AG04450 (cell line): ENCODE data around the gene TCTN1. TPM values are rescaled to one million over a fixed set of nuclear protein-coding genes. Genes with fewer than 3 reads are reported as not detected.

ENCODE experiments used
- CTCF ChIA-PET: fragments of 300-600, 350-600 bp; formaldehyde crosslinking; extraction: SDS; loops from one replicate; lab custom pipeline; 2022; ENCODE audit warnings: antibody characterized with exemption, inconsistent platforms; lab: Charles Lee
- POLR2A ChIA-PET: fragments of 350-600 bp; formaldehyde crosslinking; extraction: SDS; loops from one replicate; lab custom pipeline; 2021; ENCODE audit warnings: antibody characterized with exemption, inconsistent platforms; lab: Yijun Ruan, JAX
- DNase-seq: peaks from one replicate; pipeline ENCODE4 v3.0.0-alpha.2; 2011; ENCODE audit warnings: low read depth, low spot score
- H3K27ac ChIP-seq: one replicate; pipeline ENCODE4 v1.5.1; 2012; ENCODE audit warnings: low read depth, low read length, control low read depth
- H3K27me3 ChIP-seq: one replicate; pipeline ENCODE4 v1.6.0; 2012; ENCODE audit warnings: low read length; ENCODE audit not compliant: control insufficient read depth, insufficient read depth
- H3K4me3 ChIP-seq: 2 replicates; pipeline ENCODE4 v1.5.1; 2011; ENCODE audit warnings: mild to moderate bottlenecking, low read depth, low read length, control low read depth
- H3K9me3 ChIP-seq: 2 replicates; pipeline ENCODE4 v1.5.1; 2012; ENCODE audit warnings: low read length; ENCODE audit not compliant: control insufficient read depth, insufficient read depth
- polyA plus RNA-seq: library from polyadenylated mRNA; depleted of rRNA; stranded (reverse); fragments of >200 nt; gene quantifications from 2 replicates; pipeline ENCODE4 v1.2.3, GENCODE V29; 2011
- TF ChIP-seq, protein P1 (sequence below): IDR thresholded peaks from 2 replicates; pipeline ENCODE4 v1.5.1; 2011; ENCODE audit warnings: low read depth, low read length, control low read depth, inconsistent platforms

Gene TCTN1
- polyA plus RNA-seq, 1 experiment: 35.4 TPM

DNA sequence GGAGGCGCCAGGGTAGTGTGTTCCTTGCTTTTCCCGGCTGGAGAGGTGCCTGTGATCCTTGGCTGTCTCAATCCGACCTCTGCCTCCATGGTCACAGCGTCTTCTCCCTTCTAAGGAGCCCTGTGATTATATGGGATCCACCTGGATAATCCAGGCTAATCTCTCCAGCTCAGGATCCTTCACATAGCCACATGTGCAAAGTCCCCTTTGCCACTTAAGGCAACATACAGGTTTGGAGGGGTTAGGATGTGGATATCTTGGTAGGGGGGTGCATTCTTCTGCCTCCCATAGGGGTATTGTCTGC lies 76.2 kb downstream of the TCTN1 start:
- TF ChIP-seq, protein P1, sequence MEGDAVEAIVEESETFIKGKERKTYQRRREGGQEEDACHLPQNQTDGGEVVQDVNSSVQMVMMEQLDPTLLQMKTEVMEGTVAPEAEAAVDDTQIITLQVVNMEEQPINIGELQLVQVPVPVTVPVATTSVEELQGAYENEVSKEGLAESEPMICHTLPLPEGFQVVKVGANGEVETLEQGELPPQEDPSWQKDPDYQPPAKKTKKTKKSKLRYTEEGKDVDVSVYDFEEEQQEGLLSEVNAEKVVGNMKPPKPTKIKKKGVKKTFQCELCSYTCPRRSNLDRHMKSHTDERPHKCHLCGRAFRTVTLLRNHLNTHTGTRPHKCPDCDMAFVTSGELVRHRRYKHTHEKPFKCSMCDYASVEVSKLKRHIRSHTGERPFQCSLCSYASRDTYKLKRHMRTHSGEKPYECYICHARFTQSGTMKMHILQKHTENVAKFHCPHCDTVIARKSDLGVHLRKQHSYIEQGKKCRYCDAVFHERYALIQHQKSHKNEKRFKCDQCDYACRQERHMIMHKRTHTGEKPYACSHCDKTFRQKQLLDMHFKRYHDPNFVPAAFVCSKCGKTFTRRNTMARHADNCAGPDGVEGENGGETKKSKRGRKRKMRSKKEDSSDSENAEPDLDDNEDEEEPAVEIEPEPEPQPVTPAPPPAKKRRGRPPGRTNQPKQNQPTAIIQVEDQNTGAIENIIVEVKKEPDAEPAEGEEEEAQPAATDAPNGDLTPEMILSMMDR: no peak
- POLR2A ChIA-PET: no interaction called here
- DNase-seq: no peak
- CTCF ChIA-PET: no interaction called here
- H3K27me3 ChIP-seq: peaks cover 13% of the 10 kb centered on the region
- no peak overlapping the region for H3K27ac ChIP-seq
- no peak overlapping the region for H3K4me3 ChIP-seq
- peaks cover 2% of the 10 kb centered on the region; the same call in 1 of the 2 replicates for H3K9me3 ChIP-seq

DNA sequence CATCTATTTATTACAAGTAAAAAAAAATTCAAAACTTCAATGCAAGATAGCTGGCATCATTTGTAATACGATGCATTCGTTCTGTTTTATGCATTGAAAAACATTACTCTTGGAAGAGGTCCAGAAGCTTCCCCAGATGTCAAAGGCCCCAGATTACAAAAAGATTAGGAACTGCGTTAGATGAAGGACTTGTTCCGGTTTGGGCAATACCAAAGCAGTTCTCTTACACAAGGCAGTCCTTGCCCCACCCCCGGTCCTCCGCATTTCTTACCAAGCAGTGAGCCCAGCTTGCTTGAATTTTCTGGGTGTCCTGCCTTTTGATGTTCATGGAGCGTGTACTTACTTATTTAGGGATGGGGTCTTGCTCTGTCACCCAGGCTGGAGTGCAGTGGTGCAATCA lies 79.8 kb downstream of the TCTN1 start:
- DNase-seq: no peak
- Histone ChIP-seq H3K27ac (no peak overlapping the region), H3K9me3 (no peaks in the 10 kb centered on the region; the same call in 1 of the 2 replicates), H3K4me3 (no peak overlapping the region), H3K27me3 (no peaks in the 10 kb centered on the region)
- ChIA-PET POLR2A (no interaction called here), CTCF (no interaction called here)
- TF ChIP-seq, protein P1: no peak

DNA sequence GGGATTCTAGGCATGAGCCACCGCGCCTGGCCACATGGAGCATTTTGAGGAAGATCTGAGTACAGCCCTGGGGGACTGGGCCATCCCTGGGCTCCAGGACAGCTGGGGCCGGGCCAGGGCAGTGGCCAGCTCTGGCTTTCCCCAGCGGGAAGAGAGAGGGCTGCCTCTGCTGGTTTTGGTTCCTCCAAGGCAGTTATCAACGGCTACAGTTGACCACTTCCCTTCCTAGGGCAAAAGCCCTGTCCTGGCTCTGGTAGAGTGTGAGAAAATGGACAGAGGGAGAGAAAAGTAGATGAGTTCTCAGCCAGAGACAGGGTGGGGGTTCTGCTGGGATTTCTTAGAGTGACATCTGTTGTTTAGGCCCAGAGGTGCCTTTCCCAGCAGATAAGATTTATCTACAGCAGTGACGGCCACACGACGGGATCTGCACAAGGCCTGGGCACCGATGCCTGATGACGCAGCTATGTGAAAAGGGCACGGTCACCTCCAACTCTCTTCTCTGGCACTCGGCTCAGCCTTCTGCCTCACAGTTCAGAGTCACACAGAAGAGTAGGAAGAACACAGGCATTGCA lies 80.5 kb downstream of the TCTN1 start:
- Histone ChIP-seq H3K27me3 (no peaks in the 10 kb centered on the region), H3K9me3 (no peaks in the 10 kb centered on the region; the same call in 1 of the 2 replicates), H3K27ac (no peak overlapping the region), H3K4me3 (no peak overlapping the region)
- no peak for DNase-seq
- ChIA-PET CTCF (no interaction called here), POLR2A (no interaction called here)
- TF ChIP-seq, protein P1: no peak

DNA sequence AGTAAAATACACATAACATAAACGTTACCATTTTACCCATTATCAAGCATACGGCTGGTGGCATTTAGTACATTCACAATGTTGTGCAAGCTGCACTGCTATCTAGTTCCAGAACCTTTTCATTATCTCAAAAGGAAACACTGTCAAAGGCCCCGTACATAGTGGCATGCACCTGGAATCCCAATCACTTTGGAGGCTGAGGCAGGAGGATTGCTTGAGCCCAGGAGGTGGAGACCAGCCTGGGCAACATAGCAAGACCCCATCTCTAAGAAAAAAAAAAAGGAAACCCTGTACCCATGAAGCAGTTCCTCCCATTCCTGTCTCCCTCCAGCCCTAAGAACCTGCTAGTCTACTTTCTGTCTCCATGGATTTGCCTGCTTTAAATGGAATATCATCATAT lies 82.4 kb downstream of the TCTN1 start:
- Histone ChIP-seq H3K27ac (no peak overlapping the region), H3K27me3 (no peaks in the 10 kb centered on the region), H3K9me3 (no peaks in the 10 kb centered on the region; the same call in 1 of the 2 replicates), H3K4me3 (no peak overlapping the region)
- no peak for DNase-seq
- TF ChIP-seq, protein P1: no peak
- ChIA-PET CTCF (no interaction called here), POLR2A (no interaction called here)

DNA sequence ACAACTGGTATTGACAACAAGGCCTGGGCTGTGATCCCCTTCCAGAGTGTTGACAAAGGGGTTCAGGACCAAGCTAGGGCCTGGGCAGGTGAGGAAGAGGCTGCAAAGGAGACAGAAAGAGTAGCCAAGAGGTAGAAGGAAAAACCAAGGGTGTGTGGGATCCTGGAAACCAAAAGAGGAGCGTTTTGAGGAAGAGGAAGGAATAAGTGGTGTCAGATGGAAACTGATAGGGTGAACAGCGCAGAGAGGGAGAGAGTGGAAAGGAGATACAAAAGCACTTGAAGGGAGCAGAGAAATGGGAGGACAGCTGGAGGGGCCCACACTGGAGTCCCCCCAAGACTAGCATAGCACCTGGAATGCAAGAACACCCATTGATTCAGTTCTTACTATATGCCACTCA lies 83.3 kb downstream of the TCTN1 start:
- ChIA-PET POLR2A (no interaction called here), CTCF (no interaction called here)
- Histone ChIP-seq H3K27ac (no peak overlapping the region), H3K4me3 (no peak overlapping the region), H3K27me3 (no peaks in the 10 kb centered on the region), H3K9me3 (no peaks in the 10 kb centered on the region; the same call in 1 of the 2 replicates)
- DNase-seq: no peak
- TF ChIP-seq, protein P1: no peak
